ELR (cell line): ENCODE measurements around the gene HRCT1.
"Not testable (repeated sequence)": the region's sequence is repeated elsewhere in the genome, so short reads cannot be mapped to it uniquely, and the experiment has no call there.

Source experiments
- DNase-seq: peaks from one replicate; pipeline ENCODE4 v3.0.0-alpha.2; 2015; ENCODE audit warnings: low read depth

HRCT1 gene

DNA sequence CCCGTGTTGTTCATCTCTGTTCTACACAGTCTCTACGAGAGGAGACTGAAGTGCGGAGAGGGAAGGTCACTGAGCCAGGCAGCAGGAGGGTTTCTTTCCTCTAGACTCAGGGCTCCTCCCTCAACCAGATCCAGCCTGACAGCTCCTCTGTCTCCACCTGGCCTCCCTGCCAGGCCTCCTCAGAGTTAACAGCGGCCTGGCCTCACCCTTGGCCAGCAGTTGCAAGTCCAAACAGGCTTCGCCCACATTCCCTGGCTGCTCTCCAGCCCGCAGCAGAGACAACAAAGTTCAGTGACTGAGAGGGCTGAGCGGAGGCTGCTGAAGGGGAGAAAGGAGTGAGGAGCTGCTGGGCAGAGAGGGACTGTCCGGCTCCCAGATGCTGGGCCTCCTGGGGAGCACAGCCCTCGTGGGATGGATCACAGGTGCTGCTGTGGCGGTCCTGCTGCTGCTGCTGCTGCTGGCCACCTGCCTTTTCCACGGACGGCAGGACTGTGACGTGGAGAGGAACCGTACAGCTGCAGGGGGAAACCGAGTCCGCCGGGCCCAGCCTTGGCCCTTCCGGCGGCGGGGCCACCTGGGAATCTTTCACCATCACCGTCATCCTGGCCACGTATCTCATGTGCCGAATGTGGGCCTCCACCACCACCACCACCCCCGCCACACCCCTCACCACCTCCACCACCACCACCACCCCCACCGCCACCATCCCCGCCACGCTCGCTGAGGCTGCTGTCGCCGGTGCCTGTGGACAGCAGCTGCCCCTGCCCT is at the start of gene HRCT1:
Gene HRCT1, plus strand, starts transcription at position 291 of the 768 bp plus-strand sequence. Its CDS starts 86 bp downstream, at position 377.
- DNase-seq, result peak; percentile 92

DNA sequence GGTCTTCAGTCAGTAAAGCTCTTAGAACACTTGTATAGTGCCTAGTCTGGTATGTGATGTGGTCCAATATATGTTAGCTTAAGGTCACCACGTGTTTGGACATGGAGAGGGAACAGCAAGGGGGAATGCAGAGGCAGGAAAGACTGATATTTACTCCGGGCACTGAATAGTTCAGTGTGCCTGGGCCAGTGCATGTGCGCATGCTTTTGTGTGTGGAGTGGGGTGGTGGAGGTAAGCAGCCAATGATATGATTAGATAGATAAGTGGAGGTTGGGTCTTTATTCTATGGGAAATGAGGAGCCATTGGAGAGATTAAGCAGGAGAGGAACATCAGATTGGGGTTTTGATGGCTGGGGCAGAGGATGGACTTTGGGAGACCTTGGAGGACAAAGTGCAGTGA is 49.8 kb upstream of the HRCT1 start:
- no peak for DNase-seq

GRCh38 chr9:35856882-35857281 is 49.1 kb upstream of the HRCT1 start:
- DNase-seq, result no peak

GRCh38 chr9:35858458-35858857 is 47.5 kb upstream of the HRCT1 start:
- no peak for DNase-seq

GRCh38 chr9:35859310-35859989 is 46.6 kb upstream of the HRCT1 start:
- DNase-seq, result peak; percentile 19

DNA sequence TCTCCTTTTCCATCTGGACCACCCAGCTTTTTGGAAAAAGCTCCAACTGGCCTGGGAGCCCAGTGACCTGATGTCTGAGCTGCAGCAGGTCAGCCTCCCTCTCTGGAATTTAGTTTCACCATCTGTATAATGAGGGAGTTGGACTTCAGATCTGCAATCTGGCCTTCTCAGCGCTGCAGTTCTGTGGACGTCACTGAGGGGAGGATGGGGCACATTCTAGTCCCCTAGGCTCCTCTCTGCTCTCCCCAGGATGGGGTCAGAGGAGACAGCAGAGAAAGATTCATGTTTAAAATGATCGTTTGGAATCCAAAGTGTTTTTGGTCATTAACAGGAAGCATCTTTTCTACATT is 46.0 kb upstream of the HRCT1 start:
- DNase-seq, result no peak

- no peak for DNase-seq
Observed at GRCh38 chr9:35861161-35861897, 44.7 kb upstream of the HRCT1 start.

DNA sequence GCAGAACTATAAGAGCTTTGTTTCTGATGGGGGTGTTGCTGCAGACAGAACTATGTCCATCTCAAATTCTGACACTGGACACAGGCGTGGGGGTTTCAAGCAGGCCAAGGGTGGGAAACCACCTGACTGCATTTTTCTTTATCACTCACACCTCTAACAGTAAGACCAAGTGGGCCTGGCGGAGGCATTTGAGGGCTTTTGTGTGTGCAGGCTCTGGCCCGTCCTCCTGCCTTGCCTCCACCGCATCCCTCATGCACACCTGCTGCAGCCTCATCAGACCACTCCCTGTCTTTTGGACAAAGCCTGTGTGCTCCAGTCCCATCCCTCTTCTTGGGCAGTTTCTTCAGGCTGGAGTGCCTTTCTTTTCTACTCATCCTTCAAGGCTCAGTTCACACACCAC is 43.7 kb upstream of the HRCT1 start:
- no peak for DNase-seq

DNA sequence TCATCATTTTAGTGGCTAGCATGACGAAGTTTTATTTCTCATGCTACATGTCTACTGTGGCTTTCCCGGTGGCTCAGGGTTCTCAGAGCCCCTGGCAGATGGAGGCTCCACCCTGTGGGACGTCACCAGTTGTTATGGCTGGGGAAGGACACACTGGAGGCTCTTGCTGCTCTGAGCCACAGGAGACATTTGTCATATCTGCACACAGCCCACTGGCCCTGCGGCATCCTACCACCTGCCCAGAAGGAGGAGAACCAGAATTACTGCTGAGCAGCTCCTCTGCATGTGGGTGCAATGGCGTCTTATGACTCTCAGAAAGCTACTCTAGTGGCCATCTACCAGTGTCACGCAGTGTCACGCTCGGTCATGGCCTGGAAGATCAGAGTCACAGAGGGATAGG is 42.4 kb upstream of the HRCT1 start:
- DNase-seq, result no peak

GRCh38 chr9:35864695-35865255 is 41.2 kb upstream of the HRCT1 start:
- DNase-seq, result no peak

DNA sequence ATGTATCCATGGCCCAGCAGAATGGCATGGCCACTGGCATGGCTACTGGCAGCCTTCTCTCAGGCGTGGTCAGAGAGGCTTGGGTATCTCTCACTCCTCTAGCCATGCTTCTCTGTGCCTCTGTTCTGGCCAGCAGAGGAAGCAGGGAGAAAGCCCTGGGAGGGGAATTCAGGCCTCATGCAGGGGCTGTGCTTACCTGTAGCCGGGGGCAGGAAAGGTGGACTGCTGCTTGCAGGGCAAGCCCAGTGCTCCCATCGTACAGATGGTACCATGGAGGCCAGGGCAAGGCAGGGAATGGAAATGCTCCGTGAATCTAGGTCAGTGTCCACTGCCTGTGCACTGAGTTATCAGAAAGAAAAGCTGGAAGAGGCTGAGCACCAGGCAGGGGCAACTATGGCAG is 38.5 kb upstream of the HRCT1 start:
- DNase-seq, result no peak

DNA sequence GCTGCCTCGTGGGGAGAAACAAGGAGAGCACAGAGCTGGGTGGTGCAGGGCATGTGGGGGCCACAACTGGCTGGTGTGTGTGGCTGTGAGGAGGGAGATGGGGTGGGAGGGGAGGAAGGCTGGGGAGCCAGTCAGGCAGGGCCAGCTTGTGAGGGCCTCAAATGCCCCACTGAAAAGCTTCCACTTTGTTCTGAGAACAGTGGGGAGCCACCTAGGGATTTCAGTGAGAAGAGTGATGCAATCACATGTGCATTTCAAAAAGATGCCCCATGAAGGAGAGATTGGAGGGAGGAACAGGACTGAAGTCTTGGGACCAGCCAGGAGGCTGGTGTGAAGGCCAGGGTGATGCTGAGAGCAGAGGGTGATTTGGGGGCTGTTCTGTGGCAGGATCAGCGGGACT is 37.1 kb upstream of the HRCT1 start:
- DNase-seq, result no peak

DNA sequence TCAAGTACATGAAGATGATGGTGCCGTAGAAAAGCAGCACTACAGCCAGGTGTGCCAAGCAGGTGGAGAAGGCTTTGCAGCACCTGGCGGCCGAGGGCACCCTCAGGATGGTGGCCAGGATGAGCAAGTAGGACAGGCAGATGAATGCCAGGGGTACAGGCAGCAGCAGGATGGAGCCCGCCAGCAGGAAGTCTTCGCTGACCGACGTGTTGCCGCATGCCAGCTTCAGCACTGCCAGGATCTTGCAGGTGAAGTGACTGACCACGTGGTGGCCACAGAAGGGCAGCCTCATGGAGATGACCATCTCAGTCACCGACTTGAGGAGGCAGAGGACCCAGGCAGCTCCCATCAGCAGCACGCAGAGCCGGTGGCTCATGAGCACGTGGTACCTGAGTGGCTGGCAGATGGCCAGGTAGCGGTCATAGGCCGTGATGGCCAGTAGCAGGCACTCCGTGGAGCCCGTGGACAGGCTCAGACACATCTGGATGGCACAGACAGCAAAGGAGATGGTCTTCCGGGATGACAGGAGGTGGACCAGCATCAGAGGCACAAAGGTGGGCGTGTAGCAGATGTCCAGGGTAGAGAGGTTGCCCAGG is 36.3 kb upstream of the HRCT1 start:
- no peak for DNase-seq

DNA sequence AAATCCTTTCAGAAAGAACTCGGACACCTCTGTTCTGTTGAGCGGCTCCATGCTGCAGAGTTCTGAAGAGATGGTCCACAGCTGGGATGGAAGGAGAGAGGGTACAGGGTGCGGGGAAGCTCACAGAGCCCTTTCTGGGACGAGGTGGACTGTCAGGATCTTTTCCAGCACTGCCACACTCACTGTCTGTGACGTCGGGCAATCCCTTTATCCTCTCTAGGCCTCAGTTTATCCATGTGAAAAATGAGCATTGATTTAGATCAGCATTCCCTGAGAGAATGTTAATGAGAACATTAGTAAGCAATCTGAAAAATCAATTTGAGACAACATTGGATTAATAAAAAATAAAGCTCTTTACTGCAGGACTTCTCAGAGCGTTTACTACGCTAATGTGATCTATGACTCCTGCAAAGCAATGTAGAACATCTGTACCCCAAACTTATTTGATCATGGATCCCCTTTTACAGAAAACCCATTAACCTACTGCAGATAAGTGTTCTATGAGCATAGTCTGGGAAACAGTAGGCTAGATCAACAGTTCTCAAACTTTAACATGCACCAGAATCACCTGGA is 35.6 kb upstream of the HRCT1 start, which contains the start of gene OR13J1:
Gene OR13J1, minus strand, starts transcription at position 51 of the 573 bp plus-strand sequence. Its CDS starts 0 bp downstream, at position 51.
- no peak for DNase-seq

- DNase-seq, result no peak
Observed at GRCh38 chr9:35871545-35871944, 34.5 kb upstream of the HRCT1 start.

DNA sequence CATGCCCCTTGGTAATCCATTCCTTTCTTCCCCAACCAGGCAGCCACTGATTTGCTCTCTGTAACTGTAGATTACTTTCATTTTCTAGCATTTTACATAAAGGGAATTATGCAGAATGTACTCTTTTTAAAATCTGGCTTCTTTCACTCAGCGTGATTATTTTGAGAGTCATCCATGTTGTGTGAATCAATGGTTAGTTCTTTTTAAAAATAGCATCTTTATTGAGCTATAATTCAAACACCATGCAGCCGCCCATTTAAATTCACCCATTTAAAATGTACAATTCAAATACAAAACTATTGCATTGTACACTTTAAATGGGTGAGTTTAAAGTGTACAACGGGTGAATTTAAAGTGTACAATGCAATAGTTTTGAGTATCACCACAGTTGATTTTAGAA is 33.5 kb upstream of the HRCT1 start:
- DNase-seq, result no peak

- peak; percentile 79 for DNase-seq
Observed at GRCh38 chr9:35882263-35882848, 23.6 kb upstream of the HRCT1 start.

GRCh38 chr9:35882996-35883395 is 23.0 kb upstream of the HRCT1 start:
- DNase-seq, result no peak

DNA sequence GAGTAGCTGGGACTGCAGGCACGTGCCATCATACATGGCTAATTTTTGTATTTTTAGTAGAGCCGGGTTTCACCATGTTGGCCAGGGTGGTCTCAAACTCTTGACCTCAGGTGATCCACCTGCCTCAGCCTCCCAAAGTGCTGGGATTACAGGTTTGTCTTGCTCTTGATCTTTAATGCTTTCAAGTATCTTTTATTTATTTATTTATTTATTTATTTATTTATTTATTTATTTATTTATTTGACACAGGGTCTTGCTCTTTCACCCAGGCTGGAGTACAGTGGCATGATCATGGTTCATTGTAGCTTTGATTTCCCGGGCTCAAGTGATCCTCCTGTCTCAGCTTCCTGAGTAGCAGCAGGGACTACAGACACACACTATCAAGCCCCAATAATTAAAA is 21.1 kb upstream of the HRCT1 start:
- DNase-seq, result not testable (repeated sequence)

GRCh38 chr9:35891646-35892045 is 14.4 kb upstream of the HRCT1 start:
- no peak for DNase-seq

- DNase-seq, result no peak
Observed at GRCh38 chr9:35892051-35892450, 14.0 kb upstream of the HRCT1 start.
